ENCODE results near the gene CYP2R1.
A peak's percentile ranks its signal among the peaks of the same experiment; 100 is the strongest.

CYP2R1 gene

GRCh38 chr11:14906578-14906977 lies 14.5 kb upstream of the CYP2R1 start:
- no peak for TF ChIP-seq CTCF (IDR thresholded peaks at IDR 0.05; ENCODE audit: borderline replicate concordance, control extremely low read depth, extremely low read depth, insufficient read depth, missing control alignments)
- in situ Hi-C loops (cut with MboI; ENCODE audit: low sequenced_read_pairs, unreplicated experiment): loop anchor here (10.0 kb wide), 1 partner anchor 112 kb away; no protein-coding TSS in a partner anchor
- peak; percentile 20 for DNase-seq (ENCODE audit: low spot score)

GRCh38 chr11:14905104-14906033 lies 13.3 kb upstream of the CYP2R1 start:
- peak; percentile 80 for DNase-seq (ENCODE audit: low spot score)
- in situ Hi-C loops (cut with MboI; ENCODE audit: low sequenced_read_pairs, unreplicated experiment): loop anchor here (10.0 kb wide), 1 partner anchor 111 kb away; no protein-coding TSS in a partner anchor
- peak; percentile 40 for TF ChIP-seq CTCF (IDR thresholded peaks at IDR 0.05; ENCODE audit: borderline replicate concordance, control extremely low read depth, extremely low read depth, insufficient read depth, missing control alignments)

- peak; percentile 80 for TF ChIP-seq CTCF (IDR thresholded peaks at IDR 0.05; ENCODE audit: borderline replicate concordance, control extremely low read depth, extremely low read depth, insufficient read depth, missing control alignments)
- in situ Hi-C loops (cut with MboI; ENCODE audit: low sequenced_read_pairs, unreplicated experiment): loop anchor here (10.0 kb wide), 1 partner anchor 110 kb away; no protein-coding TSS in a partner anchor
- peak; percentile 78 for DNase-seq (ENCODE audit: low spot score)
Measured at GRCh38 chr11:14904745-14905103, 12.7 kb upstream of the CYP2R1 start.

- no peak for TF ChIP-seq CTCF (IDR thresholded peaks at IDR 0.05; ENCODE audit: borderline replicate concordance, control extremely low read depth, extremely low read depth, insufficient read depth, missing control alignments)
- in situ Hi-C loops (cut with MboI; ENCODE audit: low sequenced_read_pairs, unreplicated experiment): loop anchor here (10.0 kb wide), 1 partner anchor 108 kb away; no protein-coding TSS in a partner anchor
- no peak for DNase-seq (ENCODE audit: low spot score)
Measured at GRCh38 chr11:14902650-14903350, 10.8 kb upstream of the CYP2R1 start.

- DNase-seq (ENCODE audit: low spot score): no peak
- TF ChIP-seq CTCF (IDR thresholded peaks at IDR 0.05; ENCODE audit: borderline replicate concordance, control extremely low read depth, extremely low read depth, insufficient read depth, missing control alignments): no peak
- in situ Hi-C loops (cut with MboI; ENCODE audit: low sequenced_read_pairs, unreplicated experiment): loop anchor here (10.0 kb wide), 1 partner anchor 354 kb away; no protein-coding TSS in a partner anchor
Measured at GRCh38 chr11:14898906-14899305, 6.9 kb upstream of the CYP2R1 start.

- DNase-seq (ENCODE audit: low spot score): no peak
- in situ Hi-C loops (cut with MboI; ENCODE audit: low sequenced_read_pairs, unreplicated experiment): loop anchor here (10.0 kb wide), 1 partner anchor 354 kb away; no protein-coding TSS in a partner anchor
- TF ChIP-seq CTCF (IDR thresholded peaks at IDR 0.05; ENCODE audit: borderline replicate concordance, control extremely low read depth, extremely low read depth, insufficient read depth, missing control alignments): no peak
Measured at GRCh38 chr11:14898355-14898754, 6.3 kb upstream of the CYP2R1 start.

Measured in GM13976 (cell line).